ENCODE measurements around the gene PIAS2. TPM values are rescaled to one million over a fixed set of nuclear protein-coding genes. Genes with fewer than 3 reads are reported as not detected.

Gene PIAS2
- total and polyA plus RNA-seq, 2 experiments from 2014 or later: 30.3 to 54.2 TPM

GRCh38 chr18:46892842-46893241 is 24.5 kb downstream of the PIAS2 start:
- Histone ChIP-seq H3F3A (replicated peaks; ENCODE audit: low read depth) (no peaks in the 10 kb centered on the region), H3K27me3 (ENCODE audit: insufficient read depth) (no peaks in the 10 kb centered on the region), H2AFZ (no peak overlapping the region), H3K4me3 (no peak overlapping the region), H3K4me2 (no peak overlapping the region), H3K27ac (ENCODE audit: low read depth) (no peak overlapping the region), H4K20me1 (replicated peaks; ENCODE audit: insufficient read depth) (0 out of 2 replicates have a peak, but pooled peaks cover 11% of the 10 kb centered on the region), H3K4me1 (ENCODE audit: insufficient read depth) (peaks cover 14% of the 10 kb centered on the region), H3K36me3 (ENCODE audit: insufficient read depth) (peaks cover 22% of the 10 kb centered on the region), H3K79me2 (replicated peaks; ENCODE audit: insufficient read depth) (peaks cover 100% of the 10 kb centered on the region), H3K9me2 (ENCODE audit: insufficient read depth) (no peaks in the 10 kb centered on the region)
- H3K27ac Mint-ChIP-seq: peak overlapping the region; percentile 53; the same call in 1 of the 2 replicates
- no peak for TF ChIP-seq ZNF462 (CRISPR knock-in tag; IDR thresholded peaks at IDR 0.05)
- no peak for TF ChIP-seq ETS1 (IDR thresholded peaks at IDR 0.05)
- no peak for TF ChIP-seq CTCF (conservative IDR thresholded peaks at IDR 0.05; ENCODE audit: low read depth in 2 of 2)
- no peak for TF ChIP-seq POLR2AphosphoS5 (IDR thresholded peaks at IDR 0.05; ENCODE audit: low read depth)
- TF ChIP-seq EZH2 (IDR thresholded peaks at IDR 0.05; ENCODE audit: low read depth, unreplicated experiment): no peak
- TF ChIP-seq NANOG (IDR thresholded peaks at IDR 0.05; ENCODE audit: borderline replicate concordance): no peak
- TF ChIP-seq JUNB (IDR thresholded peaks at IDR 0.05; ENCODE audit: unreplicated experiment): no peak
- TF ChIP-seq CREB1 (CRISPR knock-in tag; IDR thresholded peaks at IDR 0.05; ENCODE audit: low read depth): no peak
- no peak for TF ChIP-seq EZH2phosphoT487 (IDR thresholded peaks at IDR 0.05; ENCODE audit: unreplicated experiment)
- H3K4me1 Mint-ChIP-seq: peaks cover 18% of the 10 kb centered on the region
- peaks cover 59% of the 10 kb centered on the region for H3K36me3 Mint-ChIP-seq (ENCODE audit: low read depth)
- peaks cover 31% of the 10 kb centered on the region for H3K9me3 Mint-ChIP-seq
- H3K4me3 Mint-ChIP-seq: no peak overlapping the region
- peaks cover under 1% of the 10 kb centered on the region for H3K27me3 Mint-ChIP-seq (ENCODE audit: insufficient read depth, low read depth, poor library complexity)
- DNase-seq (ENCODE audit: low spot score) (no peak), ATAC-seq (no peak)
